ENCODE results near the gene TPT1.
"Not testable (repeated sequence)": the region's sequence is repeated elsewhere in the genome, so short reads cannot be mapped to it uniquely, and the experiment has no call there.

TPT1 gene

DNA sequence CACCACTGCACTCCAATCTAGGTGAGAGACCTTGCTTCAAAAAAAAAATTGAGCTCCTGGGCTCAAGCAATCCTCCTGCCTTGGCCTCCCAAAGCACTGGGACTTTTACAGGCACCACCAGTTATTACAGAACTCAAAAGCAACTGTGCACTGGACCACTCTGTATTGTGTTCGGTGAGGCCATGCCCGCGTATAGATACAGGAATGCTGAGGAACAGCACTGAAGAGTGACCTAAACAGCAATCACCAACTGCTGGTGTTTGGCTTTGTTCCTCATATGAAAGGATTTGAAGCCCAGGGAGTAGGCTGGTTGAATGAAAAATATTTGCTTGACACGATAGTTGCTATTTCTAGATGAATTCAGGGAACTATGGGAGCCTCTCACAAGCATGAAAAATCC is 47.7 kb upstream of the TPT1 start:
- Histone ChIP-seq H3K36me3 (ENCODE audit: control insufficient read depth in 2 of 2, insufficient read depth in 1 of 2, low read length in 2 of 2) (peaks cover 0 to 3% of the 10 kb centered on the region in 2 experiments; a peak in 1 of 3 replicates), H3K27ac (ENCODE audit: extremely low read depth, low read depth, low read length) (no peak overlapping the region), H3K4me3 (ENCODE audit: low read depth, low read length) (no peak overlapping the region), H3K9me3 (ENCODE audit: control insufficient read depth, insufficient read depth, low read depth, low read length) (no peaks in the 10 kb centered on the region), H3K4me1 (ENCODE audit: control insufficient read depth, insufficient read depth, low read length) (0 out of 2 replicates have a peak, but pooled peaks cover under 1% of the 10 kb centered on the region)
- POLR2A ChIA-PET: interaction anchor here (0.6 kb wide), 1 partner anchor 18 kb away, joined by 6 read pairs; no protein-coding TSS in a partner anchor
- CTCF ChIA-PET: interaction anchor here (1.8 kb wide), 1 partner anchor 18 kb away, joined by 7 read pairs; no protein-coding TSS in a partner anchor
- no peak for TF ChIP-seq ZNF530 (tag by site-specific recombination; IDR thresholded peaks at IDR 0.05; ENCODE audit: low read depth)
- TF ChIP-seq ZNF426 (tag by site-specific recombination; IDR thresholded peaks at IDR 0.05): no peak
- TF ChIP-seq ZNF2 (tag by site-specific recombination; IDR thresholded peaks at IDR 0.05): no peak
- no peak for TF ChIP-seq ZSCAN18 (tag by site-specific recombination; IDR thresholded peaks at IDR 0.05)
- TF ChIP-seq ZNF623 (tag by site-specific recombination; IDR thresholded peaks at IDR 0.05): no peak
- no peak for TF ChIP-seq ZNF214 (tag by site-specific recombination; IDR thresholded peaks at IDR 0.05; ENCODE audit: borderline replicate concordance)
- no peak for TF ChIP-seq ZNF610 (tag by site-specific recombination; IDR thresholded peaks at IDR 0.05; ENCODE audit: borderline replicate concordance)
- no peak for TF ChIP-seq SETDB1 (IDR thresholded peaks at IDR 0.05; ENCODE audit: insufficient read length, low read length)
- TF ChIP-seq ZSCAN4 (tag by site-specific recombination; IDR thresholded peaks at IDR 0.05): no peak
- TF ChIP-seq ZNF624 (tag by site-specific recombination; IDR thresholded peaks at IDR 0.05): no peak
- no peak for TF ChIP-seq ZNF391 (tag by site-specific recombination; IDR thresholded peaks at IDR 0.05; ENCODE audit: borderline replicate concordance, low read depth)
- TF ChIP-seq, protein P1, sequence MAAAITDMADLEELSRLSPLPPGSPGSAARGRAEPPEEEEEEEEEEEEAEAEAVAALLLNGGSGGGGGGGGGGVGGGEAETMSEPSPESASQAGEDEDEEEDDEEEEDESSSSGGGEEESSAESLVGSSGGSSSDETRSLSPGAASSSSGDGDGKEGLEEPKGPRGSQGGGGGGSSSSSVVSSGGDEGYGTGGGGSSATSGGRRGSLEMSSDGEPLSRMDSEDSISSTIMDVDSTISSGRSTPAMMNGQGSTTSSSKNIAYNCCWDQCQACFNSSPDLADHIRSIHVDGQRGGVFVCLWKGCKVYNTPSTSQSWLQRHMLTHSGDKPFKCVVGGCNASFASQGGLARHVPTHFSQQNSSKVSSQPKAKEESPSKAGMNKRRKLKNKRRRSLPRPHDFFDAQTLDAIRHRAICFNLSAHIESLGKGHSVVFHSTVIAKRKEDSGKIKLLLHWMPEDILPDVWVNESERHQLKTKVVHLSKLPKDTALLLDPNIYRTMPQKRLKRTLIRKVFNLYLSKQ (tag by site-specific recombination; IDR thresholded peaks at IDR 0.05; ENCODE audit: borderline replicate concordance): no peak
- no peak for TF ChIP-seq ZNF621 (tag by site-specific recombination; IDR thresholded peaks at IDR 0.05)
- no peak for TF ChIP-seq KLF10 (tag by site-specific recombination; IDR thresholded peaks at IDR 0.05)
- TF ChIP-seq ZNF776 (tag by site-specific recombination; IDR thresholded peaks at IDR 0.05; ENCODE audit: borderline replicate concordance): no peak
- TF ChIP-seq ZNF558 (tag by site-specific recombination; IDR thresholded peaks at IDR 0.05): no peak
- TF ChIP-seq ZFP41 (tag by site-specific recombination; IDR thresholded peaks at IDR 0.05; ENCODE audit: borderline replicate concordance): no peak
- no peak for TF ChIP-seq ZNF335 (tag by site-specific recombination; conservative IDR thresholded peaks at IDR 0.05)

GRCh38 chr13:45386892-45387575 is 46.1 kb upstream of the TPT1 start:
- CTCF ChIA-PET: interaction anchor here (0.6 to 1.8 kb wide), 3 partner anchors 16 to 144 kb away, joined by 3 to 7 read pairs (median 3); no protein-coding TSS in a partner anchor
- H3K9me3 ChIP-seq (ENCODE audit: control insufficient read depth, insufficient read depth, low read depth, low read length); H3K36me3 ChIP-seq (ENCODE audit: control insufficient read depth in 2 of 2, insufficient read depth in 1 of 2, low read length in 2 of 2); H3K4me3 ChIP-seq (ENCODE audit: low read depth, low read length); H3K27ac ChIP-seq (ENCODE audit: extremely low read depth, low read depth, low read length); H3K4me1 ChIP-seq (ENCODE audit: control insufficient read depth, insufficient read depth, low read length); POLR2A ChIA-PET: not testable (repeated sequence)
